Endothelial cell of umbilical vein (primary cell): ENCODE data around the gene LANCL1.
A peak's percentile ranks its signal among the peaks of the same experiment; 100 is the strongest.

Source experiments
- CTCF ChIP-seq, 2 donors: IDR thresholded peaks; 1 replicate in 1 of 2; 2 replicates in 1 of 2; pipeline ENCODE4 v1.5.1; 2011; ENCODE audit warnings: low read length in 2 of 2, mild to moderate bottlenecking in 2 of 2, moderate library complexity in 2 of 2, control low read depth in 1 of 2, inconsistent platforms in 1 of 2, low read depth in 1 of 2; ENCODE audit not compliant: insufficient read depth in 1 of 2; ENCODE audit errors: extremely low read depth in 1 of 2
- EZH2 ChIP-seq: IDR thresholded peaks from 2 replicates; pipeline ENCODE4 v1.6.1; 2012; ENCODE audit warnings: borderline replicate concordance, low read depth, mild to moderate bottlenecking, moderate library complexity, low read length, inconsistent platforms; ENCODE audit not compliant: severe bottlenecking
- JUN ChIP-seq: IDR thresholded peaks from 2 replicates; pipeline ENCODE4 v1.6.1; 2011; ENCODE audit warnings: borderline replicate concordance, low read depth; ENCODE audit not compliant: insufficient read length, insufficient read depth
- MAX ChIP-seq: IDR thresholded peaks from 2 replicates; pipeline ENCODE4 v1.6.1; 2011; ENCODE audit not compliant: insufficient read depth, insufficient read length
- POLR2A ChIP-seq: IDR thresholded peaks from 2 replicates; pipeline ENCODE4 v1.6.1; 2012; ENCODE audit warnings: low read depth, mild to moderate bottlenecking, control low read depth, low read length
- POLR2AphosphoS5 ChIP-seq: IDR thresholded peaks from 2 replicates; pipeline ENCODE4 v1.6.1; 2012; ENCODE audit warnings: low read depth, mild to moderate bottlenecking, control low read depth, low read length, moderate library complexity; ENCODE audit not compliant: insufficient read depth

- TF ChIP-seq CTCF (IDR thresholded peaks at IDR 0.05; ENCODE audit: extremely low read depth in 1 of 2, insufficient read depth in 1 of 2, low read depth in 1 of 2, low read length in 2 of 2), result peak in 1 of 2 donors; percentile 21
- TF ChIP-seq POLR2A, result no peak
- no peak for TF ChIP-seq MAX
- TF ChIP-seq POLR2AphosphoS5, result no peak
- no peak for TF ChIP-seq EZH2
- no peak for TF ChIP-seq JUN
Measured at GRCh38 chr2:210399440-210400041, 77.0 kb downstream of the LANCL1 start.
